WI38 (cell line): ENCODE measurements around the gene MINDY4B.

ENCODE experiments used
- H3K4me3 ChIP-seq: 2 replicates; pipeline ENCODE4 v1.5.1; 2011; ENCODE audit warnings: low read depth, mild to moderate bottlenecking, control low read depth, low read length
- TF ChIP-seq, protein P1 (sequence below): IDR thresholded peaks from 2 replicates; pipeline ENCODE4 v1.5.1; 2012; ENCODE audit warnings: low read depth, mild to moderate bottlenecking, control low read depth, low read length

The MINDY4B gene

DNA sequence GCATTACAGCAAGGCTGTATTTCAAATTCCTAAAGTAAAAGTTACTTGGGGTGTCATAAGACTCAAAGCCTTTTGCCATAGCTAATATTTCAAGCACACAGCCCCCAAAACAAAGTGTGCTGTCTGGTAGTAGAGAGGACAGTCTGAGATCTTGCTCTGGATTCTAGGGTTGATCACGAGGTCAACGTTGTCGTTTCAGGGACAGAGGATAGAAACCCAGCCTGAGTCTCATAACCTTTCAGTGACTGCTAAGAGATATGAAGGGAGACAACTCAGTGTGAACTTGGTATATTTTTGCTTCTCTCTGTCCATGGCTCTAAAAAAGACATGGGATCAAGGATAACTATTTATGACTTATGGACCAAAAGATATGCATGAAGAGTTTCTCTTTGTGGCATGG is 25.6 kb upstream of the MINDY4B start:
- TF ChIP-seq, protein P1, sequence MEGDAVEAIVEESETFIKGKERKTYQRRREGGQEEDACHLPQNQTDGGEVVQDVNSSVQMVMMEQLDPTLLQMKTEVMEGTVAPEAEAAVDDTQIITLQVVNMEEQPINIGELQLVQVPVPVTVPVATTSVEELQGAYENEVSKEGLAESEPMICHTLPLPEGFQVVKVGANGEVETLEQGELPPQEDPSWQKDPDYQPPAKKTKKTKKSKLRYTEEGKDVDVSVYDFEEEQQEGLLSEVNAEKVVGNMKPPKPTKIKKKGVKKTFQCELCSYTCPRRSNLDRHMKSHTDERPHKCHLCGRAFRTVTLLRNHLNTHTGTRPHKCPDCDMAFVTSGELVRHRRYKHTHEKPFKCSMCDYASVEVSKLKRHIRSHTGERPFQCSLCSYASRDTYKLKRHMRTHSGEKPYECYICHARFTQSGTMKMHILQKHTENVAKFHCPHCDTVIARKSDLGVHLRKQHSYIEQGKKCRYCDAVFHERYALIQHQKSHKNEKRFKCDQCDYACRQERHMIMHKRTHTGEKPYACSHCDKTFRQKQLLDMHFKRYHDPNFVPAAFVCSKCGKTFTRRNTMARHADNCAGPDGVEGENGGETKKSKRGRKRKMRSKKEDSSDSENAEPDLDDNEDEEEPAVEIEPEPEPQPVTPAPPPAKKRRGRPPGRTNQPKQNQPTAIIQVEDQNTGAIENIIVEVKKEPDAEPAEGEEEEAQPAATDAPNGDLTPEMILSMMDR, result no peak

DNA sequence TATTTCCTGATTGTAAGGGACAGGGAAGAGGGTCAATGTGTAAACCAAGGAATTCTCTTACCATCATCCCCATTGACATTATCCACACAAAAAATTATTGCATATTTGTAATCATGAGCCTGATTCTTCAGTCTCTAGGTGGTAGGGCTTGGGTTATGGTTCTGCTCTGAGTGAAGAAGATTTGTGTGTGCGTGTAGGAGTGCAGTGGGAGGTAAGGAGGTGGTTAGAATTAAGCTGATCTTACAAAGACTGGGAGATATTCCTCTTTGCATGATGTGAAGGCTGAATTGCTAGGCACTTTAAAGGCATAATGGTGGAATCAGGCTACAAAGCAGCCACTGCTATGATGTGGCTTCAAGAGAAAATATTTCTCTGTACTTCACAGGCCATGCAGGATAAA is 23.0 kb upstream of the MINDY4B start:
- H3K4me3 ChIP-seq, result no peak overlapping the region
- TF ChIP-seq, protein P1, result no peak

More for the DNA sequence above, 25.6 kb upstream of the MINDY4B start:
- H3K4me3 ChIP-seq, result no peak overlapping the region

DNA sequence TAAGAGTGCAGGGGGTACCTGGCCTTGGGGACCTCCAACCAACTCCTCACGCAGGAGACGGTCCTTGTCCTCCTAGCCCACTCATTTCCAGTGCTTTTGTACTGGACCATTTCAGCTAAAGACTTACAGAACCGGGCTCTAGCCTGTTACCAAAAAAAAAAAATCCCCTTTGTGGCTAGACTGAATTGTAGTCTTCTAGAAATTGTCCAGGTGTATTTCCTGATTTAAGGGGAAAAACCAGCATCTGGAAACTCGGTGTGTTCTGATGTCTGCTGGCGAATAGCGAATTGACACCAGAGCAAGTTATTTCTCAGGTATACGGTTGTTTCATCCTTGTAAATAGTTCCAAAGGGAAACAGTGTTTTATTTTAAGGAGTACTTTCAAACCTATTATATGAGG is 21.1 kb upstream of the MINDY4B start:
- H3K4me3 ChIP-seq, result no peak overlapping the region
- TF ChIP-seq, protein P1, result no peak

DNA sequence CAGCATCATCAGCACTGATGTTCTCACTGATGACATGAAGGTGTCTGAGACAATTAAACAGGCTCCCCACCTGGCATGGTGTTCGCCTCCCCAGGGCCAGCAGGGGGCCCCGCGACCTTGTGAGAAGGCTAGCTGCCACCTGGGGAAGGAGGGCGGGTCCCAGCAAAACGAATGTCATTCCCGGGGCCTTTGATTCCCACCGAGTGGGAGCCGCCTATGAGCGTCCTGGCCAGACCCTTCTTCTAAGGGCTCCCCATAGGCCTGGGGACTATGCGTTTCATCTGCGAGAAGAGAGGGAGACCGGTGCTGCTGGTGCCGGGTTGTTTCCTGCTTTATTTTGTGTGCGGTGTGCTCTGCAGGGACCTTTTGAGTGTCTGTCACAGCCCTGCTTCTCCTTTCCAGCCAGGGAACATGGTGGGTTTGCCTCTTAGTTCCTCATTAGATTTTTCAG is 20.5 kb upstream of the MINDY4B start:
- TF ChIP-seq, protein P1, result peak; percentile 61
- no peak overlapping the region for H3K4me3 ChIP-seq

DNA sequence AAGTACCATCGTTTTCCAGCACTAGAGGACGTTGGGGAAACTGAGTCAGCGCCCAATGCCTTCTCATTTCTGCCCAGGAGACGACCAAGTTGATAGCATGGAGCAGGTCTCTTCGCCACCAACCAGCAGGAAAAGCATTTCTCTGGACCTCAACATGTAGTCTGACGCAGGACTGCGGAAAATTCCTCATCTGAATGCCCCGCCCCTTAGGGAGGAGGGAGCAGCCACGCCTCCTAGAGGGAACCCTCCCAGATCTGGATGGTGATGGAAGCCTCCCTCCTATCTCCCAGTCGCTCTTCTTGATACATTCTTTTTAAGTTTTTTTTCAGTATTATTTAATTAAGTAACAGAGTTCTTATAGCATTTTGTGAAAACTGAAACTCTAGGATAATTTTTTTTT is 17.4 kb upstream of the MINDY4B start:
- H3K4me3 ChIP-seq, result no peak overlapping the region
- TF ChIP-seq, protein P1, result no peak

DNA sequence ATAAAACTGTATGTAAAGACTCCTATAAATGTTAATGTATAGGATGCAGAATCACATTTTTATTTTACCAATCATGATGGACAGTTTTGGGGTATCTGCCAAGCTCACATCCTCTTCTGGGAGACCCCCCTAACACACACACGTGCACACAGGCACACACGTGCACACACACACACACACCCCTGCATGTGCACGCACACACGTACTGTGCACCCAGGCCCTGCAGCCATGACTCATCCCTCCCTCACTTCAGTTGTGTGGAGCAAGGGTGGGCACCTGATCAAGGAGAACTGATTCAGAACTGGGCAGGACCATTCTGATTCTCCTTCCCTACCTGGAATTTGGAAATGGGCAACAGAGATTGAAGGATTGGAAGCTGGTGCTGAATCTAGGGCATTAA is 16.0 kb upstream of the MINDY4B start:
- H3K4me3 ChIP-seq, result no peak overlapping the region
- TF ChIP-seq, protein P1, result no peak

DNA sequence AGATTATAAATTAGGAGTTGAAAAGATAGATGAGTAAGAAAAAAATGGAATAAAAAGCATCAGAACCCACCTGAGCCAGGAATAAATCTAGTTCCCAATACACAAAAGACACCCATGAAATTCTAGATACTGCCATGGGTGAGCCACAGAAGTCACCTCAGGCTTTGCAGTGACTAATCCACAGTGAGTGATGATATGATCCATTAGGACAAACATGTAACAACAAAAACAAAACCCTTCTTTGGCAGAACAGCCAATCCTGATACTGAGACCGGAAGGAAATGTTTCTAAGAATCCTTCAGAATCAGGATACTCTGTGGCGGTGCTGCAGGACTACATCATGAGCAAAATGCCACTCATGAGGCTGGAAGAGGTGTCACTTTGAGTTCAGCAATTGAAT is 15.0 kb upstream of the MINDY4B start:
- no peak overlapping the region for H3K4me3 ChIP-seq
- TF ChIP-seq, protein P1, result no peak
